Activated naive CD4-positive, alpha-beta T cell treated with anti-CD3 and anti-CD28 coated beads for 36 hours (primary cell): ENCODE data around the gene NCBP1. TPM values are rescaled to one million over a fixed set of nuclear protein-coding genes. Genes with fewer than 3 reads are reported as not detected.
"Not testable (repeated sequence)": the region's sequence is repeated elsewhere in the genome, so short reads cannot be mapped to it uniquely, and the experiment has no call there.

Experiments used
- CTCF ChIA-PET: fragments of 350-600 bp; sonication (Branson Sonifier 250); formaldehyde crosslinking; loops from one replicate; lab custom pipeline; 2021; ENCODE audit warnings: antibody characterized with exemption; lab: Charles Lee
- DNase-seq: peaks from one replicate; pipeline ENCODE4 v3.0.0-alpha.2; 2020
- H3K27ac Mint-ChIP-seq: one replicate; pipeline ENCODE4 v1.8.0; 2021; ENCODE audit warnings: mild to moderate bottlenecking, mixed read lengths
- H3K27me3 Mint-ChIP-seq: one replicate; pipeline ENCODE4 v1.8.0; 2021; ENCODE audit warnings: low read depth, mixed read lengths
- H3K36me3 Mint-ChIP-seq: one replicate; pipeline ENCODE4 v1.8.0; 2021; ENCODE audit warnings: low read depth, mixed read lengths
- H3K4me1 Mint-ChIP-seq: one replicate; pipeline ENCODE4 v1.8.0; 2021; ENCODE audit warnings: low read depth, mixed read lengths
- H3K4me3 Mint-ChIP-seq: one replicate; pipeline ENCODE4 v1.8.0; 2021; ENCODE audit warnings: mild to moderate bottlenecking, moderate library complexity, mixed read lengths
- H3K9me3 Mint-ChIP-seq: one replicate; pipeline ENCODE4 v1.8.0; 2021; ENCODE audit warnings: mixed read lengths
- intact Hi-C: fragments of 100-400 bp; cut with micrococcal nuclease; formaldehyde crosslinking; loops from one replicate; pipeline ENCODE4 v1.15.1; 2023
- total RNA-seq, 2 experiments: library from RNA; stranded (reverse); gene quantifications; one replicate each; pipeline ENCODE4 v1.2.3, GENCODE V29; 2021

NCBP1 gene
- total RNA-seq, 2 experiments from 2014 or later, result 32.4 to 33.9 TPM

- CTCF ChIA-PET, result interaction anchor here (0.6 kb wide), 1 partner anchor 47 kb away, joined by 3 read pairs; no protein-coding TSS in a partner anchor
- intact Hi-C loops, result no loop called here
- H3K36me3 Mint-ChIP-seq, result peaks cover 25% of the 10 kb centered on the region
Observed at GRCh38 chr9:97689401-97690180, 56.0 kb downstream of the NCBP1 start.

GRCh38 chr9:97694769-97695168, 61.1 kb downstream of the NCBP1 start:
- intact Hi-C loops, result loop anchor here (2.0 kb wide), 1 partner anchor 20 kb away; no protein-coding TSS in a partner anchor
- CTCF ChIA-PET, result no interaction called here
- no peak for DNase-seq
- no peak overlapping the region for H3K27ac Mint-ChIP-seq
- H3K27me3 Mint-ChIP-seq, result no peaks in the 10 kb centered on the region
- no peaks in the 10 kb centered on the region for H3K9me3 Mint-ChIP-seq
- H3K4me3 Mint-ChIP-seq, result no peak overlapping the region
- peaks cover 54% of the 10 kb centered on the region for H3K4me1 Mint-ChIP-seq
- H3K36me3 Mint-ChIP-seq, result peaks cover 10% of the 10 kb centered on the region

More at GRCh38 chr9:97689401-97690180, 56.0 kb downstream of the NCBP1 start:
- Mint-ChIP-seq H3K4me3 (no peak overlapping the region), H3K27me3 (no peaks in the 10 kb centered on the region), H3K9me3 (no peaks in the 10 kb centered on the region), H3K4me1 (peaks cover 16% of the 10 kb centered on the region), H3K27ac (no peak overlapping the region)
- DNase-seq, result no peak

DNA sequence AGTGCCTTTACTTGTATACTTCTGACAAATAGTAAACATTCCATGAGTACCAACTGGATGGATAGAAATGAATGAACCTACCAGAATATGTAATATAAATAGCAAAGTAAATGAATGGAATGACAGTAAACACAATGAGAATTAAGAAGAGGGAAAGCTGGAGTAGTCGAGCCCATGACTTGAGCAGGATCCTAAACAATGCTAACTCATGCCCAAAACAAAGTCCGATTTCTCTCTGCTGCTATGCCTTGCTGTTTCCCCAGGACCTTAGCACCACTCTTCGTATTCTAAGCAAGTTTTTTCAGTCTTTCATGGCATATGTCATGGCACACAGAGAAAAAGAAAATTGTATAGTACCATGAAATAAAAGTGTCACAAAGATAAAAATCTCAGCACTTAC, 61.8 kb downstream of the NCBP1 start:
- no peak for DNase-seq
- peak overlapping the region; percentile 88 for H3K4me3 Mint-ChIP-seq
- CTCF ChIA-PET, result interaction anchor here (0.6 to 1.5 kb wide), 5 partner anchors 62 to 226 kb away, joined by 3 to 6 read pairs (median 4); partner anchors contain the start of genes NCBP1 and TSTD2
- H3K9me3 Mint-ChIP-seq, result no peaks in the 10 kb centered on the region
- intact Hi-C loops, result loop anchor here (2.0 kb wide), 1 partner anchor 21 kb away; no protein-coding TSS in a partner anchor
- H3K27ac Mint-ChIP-seq, result no peak overlapping the region
- no peaks in the 10 kb centered on the region for H3K27me3 Mint-ChIP-seq
- peaks cover 53% of the 10 kb centered on the region for H3K4me1 Mint-ChIP-seq
- H3K36me3 Mint-ChIP-seq, result peaks cover 4% of the 10 kb centered on the region

DNA sequence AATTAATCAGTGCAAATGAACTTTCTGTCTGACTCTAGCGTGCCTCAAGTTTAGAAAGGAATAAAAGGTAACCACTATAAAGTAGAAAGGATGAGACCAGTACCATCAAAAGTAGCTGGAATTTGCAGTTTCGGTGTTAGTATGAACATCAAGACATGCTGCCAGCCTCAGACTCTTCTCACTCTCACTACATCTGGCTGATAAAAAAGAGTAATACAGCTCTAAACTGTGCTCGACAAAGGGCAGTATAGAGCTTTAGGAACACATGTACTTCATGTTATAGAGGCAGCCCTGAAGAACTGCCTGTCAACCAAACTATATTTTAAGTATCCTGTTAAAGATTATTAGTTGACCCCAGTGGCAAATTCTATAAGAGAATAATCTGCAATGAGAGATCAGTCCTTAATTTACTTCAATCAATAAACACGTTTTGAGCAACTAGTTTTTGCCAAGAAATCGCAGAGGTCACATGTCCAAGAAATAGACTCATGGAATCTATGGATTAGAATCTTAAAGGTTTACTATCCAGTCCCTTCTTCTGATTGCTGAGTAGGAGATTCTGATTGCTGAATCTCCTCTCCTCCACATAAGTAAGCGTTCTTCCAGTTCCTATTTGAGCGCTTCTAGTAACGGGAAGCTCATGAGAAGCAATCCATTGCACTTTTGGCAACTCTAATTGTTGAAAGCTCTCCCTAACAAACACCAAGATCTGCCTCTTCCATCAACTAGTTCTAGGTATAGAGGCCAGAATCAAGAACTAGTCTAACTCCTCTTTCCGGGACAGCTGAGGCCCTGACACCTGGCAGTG, 62.6 kb downstream of the NCBP1 start:
- peak overlapping the region; percentile 88 for H3K4me3 Mint-ChIP-seq
- intact Hi-C loops, result loop anchor here (1.0 to 2.0 kb wide), 3 partner anchors 21 to 63 kb away; partner anchors contain the start of genes NCBP1 and TSTD2
- H3K27ac Mint-ChIP-seq, result peak overlapping the region; percentile 82
- H3K9me3 Mint-ChIP-seq, result no peaks in the 10 kb centered on the region
- H3K27me3 Mint-ChIP-seq, result no peaks in the 10 kb centered on the region
- CTCF ChIA-PET, result interaction anchor here (0.6 to 1.5 kb wide), 12 partner anchors 13 to 227 kb away, joined by 3 to 6 read pairs (median 3); partner anchors contain the start of genes FOXE1, NCBP1 and TSTD2
- peaks cover 4% of the 10 kb centered on the region for H3K36me3 Mint-ChIP-seq
- DNase-seq, result peak; percentile 45
- peaks cover 53% of the 10 kb centered on the region for H3K4me1 Mint-ChIP-seq

GRCh38 chr9:97696803-97697601, 63.4 kb downstream of the NCBP1 start, which contains the start of gene XPA:
Gene XPA (minus strand): TSS chr9:97697340. CDS start chr9:97697292, 48 bp downstream.
- intact Hi-C loops, result loop anchor here (1.0 kb wide), 2 partner anchors 30 to 64 kb away; partner anchors contain the start of genes NCBP1 and TSTD2
- H3K4me1 Mint-ChIP-seq, result peaks cover 55% of the 10 kb centered on the region
- H3K9me3 Mint-ChIP-seq, result no peaks in the 10 kb centered on the region
- peaks cover 1% of the 10 kb centered on the region for H3K36me3 Mint-ChIP-seq
- CTCF ChIA-PET, result interaction anchor here (0.6 to 1.5 kb wide), 10 partner anchors 9 to 210 kb away, joined by 3 to 6 read pairs (median 3); partner anchors contain the start of genes FOXE1, NCBP1 and TSTD2
- H3K4me3 Mint-ChIP-seq, result peak within 1 kb of the TSS; percentile 88
- no peaks in the 10 kb centered on the region for H3K27me3 Mint-ChIP-seq
- H3K27ac Mint-ChIP-seq, result peak within 1 kb of the TSS; percentile 92
- DNase-seq, result peak; percentile 97

DNA sequence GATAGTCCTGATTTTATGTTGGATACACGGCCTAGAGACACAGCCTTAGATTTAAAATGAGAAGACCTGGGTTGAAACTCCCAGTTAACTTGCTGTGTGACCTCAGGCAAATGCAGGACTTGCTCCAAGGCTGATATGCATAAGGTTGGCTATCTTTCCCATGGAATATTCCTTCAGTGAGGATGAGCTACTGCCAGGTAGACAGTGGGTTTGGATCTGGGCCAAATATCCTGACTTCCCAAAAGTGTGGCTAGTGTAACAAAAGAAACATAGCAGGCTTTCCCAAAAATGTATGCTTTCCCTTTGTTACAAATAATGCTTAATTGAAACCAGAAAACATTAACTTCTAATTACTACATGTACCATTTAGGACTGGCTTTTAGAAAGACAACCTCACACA, 64.2 kb downstream of the NCBP1 start:
- no peaks in the 10 kb centered on the region for H3K9me3 Mint-ChIP-seq
- peak overlapping the region; percentile 92 for H3K27ac Mint-ChIP-seq
- intact Hi-C loops, result no loop called here
- DNase-seq, result no peak
- H3K4me3 Mint-ChIP-seq, result peak overlapping the region; percentile 88
- CTCF ChIA-PET, result interaction anchor here (0.6 to 1.7 kb wide), 4 partner anchors 8 to 225 kb away, joined by 3 to 5 read pairs (median 4); partner anchors contain the start of gene TRMO
- H3K36me3 Mint-ChIP-seq, result no peaks in the 10 kb centered on the region
- no peaks in the 10 kb centered on the region for H3K27me3 Mint-ChIP-seq
- peaks cover 55% of the 10 kb centered on the region for H3K4me1 Mint-ChIP-seq

DNA sequence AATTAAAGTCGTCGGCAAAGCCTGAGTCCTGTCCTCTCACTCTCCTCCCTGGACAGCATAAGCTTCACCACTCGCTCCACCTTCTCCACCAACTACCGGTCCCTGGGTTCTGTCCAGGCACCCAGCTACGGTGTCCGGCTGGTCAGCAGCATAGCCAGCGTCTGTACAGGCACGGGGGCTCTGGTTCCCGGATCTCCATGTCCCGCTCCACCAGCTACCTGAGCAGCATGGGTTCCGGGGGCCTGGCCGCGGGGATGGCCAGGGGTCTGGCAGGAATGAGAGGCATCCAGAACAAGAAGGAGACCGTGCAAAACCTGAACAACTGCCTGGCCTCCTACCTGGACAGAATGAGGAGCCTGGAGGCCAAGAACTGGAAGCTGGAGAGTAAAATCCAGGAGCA, 65.2 kb downstream of the NCBP1 start:
- Mint-ChIP-seq H3K4me3 (no peak overlapping the region), H3K4me1 (peaks cover 52% of the 10 kb centered on the region), H3K36me3 (no peaks in the 10 kb centered on the region), H3K27ac (no peak overlapping the region), H3K9me3 (no peaks in the 10 kb centered on the region), H3K27me3 (no peaks in the 10 kb centered on the region)
- intact Hi-C loops, result no loop called here
- DNase-seq, result no peak
- CTCF ChIA-PET, result interaction anchor here (1.7 kb wide), 1 partner anchor 224 kb away, joined by 5 read pairs; the partner anchor contains the start of gene TRMO

DNA sequence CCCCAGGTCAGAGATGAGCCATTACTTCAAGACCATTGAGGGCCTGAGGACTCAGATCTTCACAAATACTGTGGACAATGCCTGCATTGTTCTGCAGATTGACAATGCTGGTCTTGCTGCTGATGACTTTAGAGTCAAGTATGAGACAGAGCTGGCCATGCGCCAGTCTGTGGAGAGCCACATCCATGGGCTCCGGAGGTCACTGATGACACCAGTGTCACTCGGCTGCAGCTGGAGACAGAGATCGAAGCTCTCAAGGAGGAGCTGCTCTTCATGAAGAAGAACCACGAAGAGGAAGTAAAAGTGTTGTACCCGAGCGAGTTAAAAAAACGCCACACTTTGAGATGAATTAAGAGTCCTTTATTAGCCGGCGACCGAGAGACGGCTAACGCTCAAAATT, 65.7 kb downstream of the NCBP1 start:
- CTCF ChIA-PET, result interaction anchor here (1.7 kb wide), 1 partner anchor 223 kb away, joined by 5 read pairs; the partner anchor contains the start of gene TRMO
- DNase-seq, H3K27ac Mint-ChIP-seq, intact Hi-C loops, H3K9me3 Mint-ChIP-seq, H3K36me3 Mint-ChIP-seq, H3K27me3 Mint-ChIP-seq: not testable (repeated sequence)
- Mint-ChIP-seq H3K4me3 (peak overlapping the region; percentile 39), H3K4me1 (peaks cover 52% of the 10 kb centered on the region)

DNA sequence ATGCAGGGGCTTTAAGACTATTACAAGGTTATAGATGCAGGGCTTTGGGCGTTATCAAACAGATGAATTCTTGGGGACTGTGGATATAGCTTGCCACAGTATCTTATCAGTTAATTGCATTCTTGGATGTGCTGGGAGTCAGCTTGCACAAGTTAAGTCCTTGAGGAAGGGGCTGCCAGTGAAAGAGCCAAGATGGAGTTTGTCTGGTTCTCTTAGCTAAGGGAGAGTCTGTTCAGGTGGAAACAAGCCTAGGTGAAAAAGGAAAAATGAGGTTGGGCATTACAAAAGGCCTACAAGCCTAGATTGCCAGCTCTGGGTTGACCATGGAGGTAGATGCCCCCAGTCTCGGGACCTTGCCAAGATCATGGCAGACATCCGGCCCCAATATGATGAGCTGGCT, 66.2 kb downstream of the NCBP1 start:
- H3K36me3 Mint-ChIP-seq, H3K4me3 Mint-ChIP-seq, CTCF ChIA-PET, DNase-seq, H3K27me3 Mint-ChIP-seq, H3K27ac Mint-ChIP-seq, H3K9me3 Mint-ChIP-seq, intact Hi-C loops: not testable (repeated sequence)
- H3K4me1 Mint-ChIP-seq, result peaks cover 51% of the 10 kb centered on the region

GRCh38 chr9:97703437-97704344, 70.1 kb downstream of the NCBP1 start:
- no peaks in the 10 kb centered on the region for H3K27me3 Mint-ChIP-seq
- H3K36me3 Mint-ChIP-seq, result no peaks in the 10 kb centered on the region
- CTCF ChIA-PET, result interaction anchor here (0.6 kb wide), 1 partner anchor 173 kb away, joined by 3 read pairs; no protein-coding TSS in a partner anchor
- peaks cover 26% of the 10 kb centered on the region for H3K4me1 Mint-ChIP-seq
- H3K9me3 Mint-ChIP-seq, result no peaks in the 10 kb centered on the region
- H3K4me3 Mint-ChIP-seq, result no peak overlapping the region
- intact Hi-C loops, result no loop called here
- peak; percentile 65 for DNase-seq
- peak overlapping the region; percentile 39 for H3K27ac Mint-ChIP-seq
